ENCODE results near the gene BUD23.

GRCh38 chr7:73635428-73636200, 47.8 kb upstream of the BUD23 start:
- no peak for TF ChIP-seq CTCF (IDR thresholded peaks at IDR 0.05)
- TF ChIP-seq POLR2A (IDR thresholded peaks at IDR 0.05), result no peak
- TF ChIP-seq POLR2AphosphoS5 (IDR thresholded peaks at IDR 0.05), result no peak

Measured in breast epithelium (tissue), 3 donors.